Measurements from ENCODE around the gene HOXA7.
A peak's percentile ranks its signal among the peaks of the same experiment; 100 is the strongest.

The HOXA7 gene

GRCh38 chr7:27108390-27109127, 47.9 kb downstream of the HOXA7 start:
- Histone ChIP-seq H3K9ac (ENCODE audit: low read depth, low read length) (no peak overlapping the region), H3K9me3 (ENCODE audit: control insufficient read depth, insufficient read depth, low read length) (no peaks in the 10 kb centered on the region), H3K36me3 (ENCODE audit: control insufficient read depth, insufficient read depth, low read length) (no peaks in the 10 kb centered on the region), H3K4me3 (ENCODE audit: low read depth, low read length) (peak overlapping the region; percentile 39), H3K27me3 (ENCODE audit: control insufficient read depth, insufficient read depth, low read length) (peaks cover 99% of the 10 kb centered on the region), H3K4me1 (ENCODE audit: control insufficient read depth, insufficient read depth, low read length) (peaks cover 3% of the 10 kb centered on the region)

- Histone ChIP-seq H3K27me3 (ENCODE audit: control insufficient read depth, insufficient read depth, low read length) (peaks cover 99% of the 10 kb centered on the region), H3K9ac (ENCODE audit: low read depth, low read length) (no peak overlapping the region), H3K36me3 (ENCODE audit: control insufficient read depth, insufficient read depth, low read length) (no peaks in the 10 kb centered on the region), H3K9me3 (ENCODE audit: control insufficient read depth, insufficient read depth, low read length) (no peaks in the 10 kb centered on the region), H3K4me1 (ENCODE audit: control insufficient read depth, insufficient read depth, low read length) (no peaks in the 10 kb centered on the region), H3K4me3 (ENCODE audit: low read depth, low read length) (peak overlapping the region; percentile 26)
Measured at GRCh38 chr7:27107391-27108381, 48.8 kb downstream of the HOXA7 start.

- no peak overlapping the region for H3K9ac ChIP-seq (ENCODE audit: low read depth, low read length)
- H3K4me1 ChIP-seq (ENCODE audit: control insufficient read depth, insufficient read depth, low read length) = no peaks in the 10 kb centered on the region
- no peaks in the 10 kb centered on the region for H3K9me3 ChIP-seq (ENCODE audit: control insufficient read depth, insufficient read depth, low read length)
- peaks cover 99% of the 10 kb centered on the region for H3K27me3 ChIP-seq (ENCODE audit: control insufficient read depth, insufficient read depth, low read length)
- H3K36me3 ChIP-seq (ENCODE audit: control insufficient read depth, insufficient read depth, low read length) = no peaks in the 10 kb centered on the region
- peak overlapping the region; percentile 35 for H3K4me3 ChIP-seq (ENCODE audit: low read depth, low read length)
Measured at GRCh38 chr7:27106901-27107240, 49.6 kb downstream of the HOXA7 start.

GRCh38 chr7:27106181-27106900, 50.1 kb downstream of the HOXA7 start:
- no peak overlapping the region for H3K9ac ChIP-seq (ENCODE audit: low read depth, low read length)
- H3K36me3 ChIP-seq (ENCODE audit: control insufficient read depth, insufficient read depth, low read length) = no peaks in the 10 kb centered on the region
- peaks cover 99% of the 10 kb centered on the region for H3K27me3 ChIP-seq (ENCODE audit: control insufficient read depth, insufficient read depth, low read length)
- H3K4me1 ChIP-seq (ENCODE audit: control insufficient read depth, insufficient read depth, low read length) = no peaks in the 10 kb centered on the region
- peak overlapping the region; percentile 35 for H3K4me3 ChIP-seq (ENCODE audit: low read depth, low read length)
- no peaks in the 10 kb centered on the region for H3K9me3 ChIP-seq (ENCODE audit: control insufficient read depth, insufficient read depth, low read length)

DNA sequence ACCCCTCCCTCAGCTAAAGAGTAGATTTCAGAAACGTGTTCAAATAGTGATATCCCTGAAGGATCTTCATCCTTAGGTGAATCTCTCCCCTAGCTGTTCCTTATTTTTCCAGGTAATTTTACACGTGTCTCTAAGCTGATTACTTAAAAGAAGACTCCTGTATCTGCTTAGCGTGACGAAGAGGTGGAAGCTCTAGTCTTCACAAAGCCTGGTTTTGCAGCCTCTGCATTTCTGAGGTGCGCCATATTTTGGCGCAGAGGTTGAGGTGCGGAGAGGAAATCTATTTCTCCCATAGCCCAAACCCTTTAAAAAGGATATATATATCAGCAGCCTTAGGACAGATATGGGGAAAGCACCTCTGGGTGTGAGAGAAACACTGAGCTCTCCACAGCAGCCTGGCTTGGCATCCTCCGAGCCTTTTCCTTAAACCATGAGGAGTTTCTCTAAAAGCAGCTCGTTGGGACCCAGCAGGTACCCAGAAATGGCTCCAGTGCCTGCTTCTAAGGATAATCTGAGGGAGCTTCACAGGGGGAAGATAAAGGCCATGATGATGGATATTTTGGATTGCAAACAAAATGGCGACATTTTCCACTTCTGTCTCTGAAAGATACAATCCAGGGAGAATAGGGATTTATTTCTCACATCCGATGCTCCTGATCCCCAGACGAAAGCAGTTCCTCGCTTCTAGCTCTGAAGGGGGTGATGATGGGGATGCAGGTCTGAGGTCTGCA, 51.0 kb downstream of the HOXA7 start:
- H3K9me3 ChIP-seq (ENCODE audit: control insufficient read depth, insufficient read depth, low read length) = no peaks in the 10 kb centered on the region
- H3K9ac ChIP-seq (ENCODE audit: low read depth, low read length) = no peak overlapping the region
- H3K4me1 ChIP-seq (ENCODE audit: control insufficient read depth, insufficient read depth, low read length) = peaks cover 7% of the 10 kb centered on the region
- H3K4me3 ChIP-seq (ENCODE audit: low read depth, low read length) = no peak overlapping the region
- H3K36me3 ChIP-seq (ENCODE audit: control insufficient read depth, insufficient read depth, low read length) = no peaks in the 10 kb centered on the region
- peaks cover 99% of the 10 kb centered on the region for H3K27me3 ChIP-seq (ENCODE audit: control insufficient read depth, insufficient read depth, low read length)

DNA sequence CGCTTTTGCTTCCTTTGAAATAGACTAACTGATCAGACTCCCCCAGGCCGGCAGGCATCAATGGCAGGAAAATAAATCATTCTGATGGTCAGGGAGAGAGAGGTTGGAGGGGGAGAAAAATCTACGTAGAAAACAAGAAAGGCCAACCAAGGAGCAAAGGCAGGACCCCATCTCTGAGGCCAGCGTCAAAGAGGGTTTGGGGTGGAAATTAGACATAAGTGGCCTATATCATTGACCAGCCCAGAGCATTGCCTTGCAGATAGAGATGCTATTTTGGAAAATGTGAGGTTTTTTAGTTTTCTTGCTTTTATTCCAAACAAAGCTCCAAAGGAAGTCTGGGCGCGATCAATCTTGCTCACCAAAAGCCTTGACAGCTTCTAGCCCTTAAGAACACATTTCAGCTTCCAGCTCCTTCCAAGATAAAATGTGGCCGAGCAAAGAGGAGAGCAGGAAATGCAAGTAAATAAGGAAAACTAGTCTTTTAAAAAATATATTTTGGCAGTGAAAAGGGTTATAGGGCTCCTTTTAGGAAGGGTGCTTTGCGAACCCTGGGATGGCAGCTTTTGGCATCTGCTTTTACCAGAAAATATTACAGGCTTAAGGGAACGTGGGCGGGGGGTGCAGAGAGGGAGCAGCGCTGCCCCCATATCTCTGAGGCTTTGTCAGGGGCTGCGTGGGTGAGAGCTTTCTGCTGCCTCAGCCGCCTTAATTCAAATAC, 52.0 kb downstream of the HOXA7 start:
- H3K27me3 ChIP-seq (ENCODE audit: control insufficient read depth, insufficient read depth, low read length) = peaks cover 99% of the 10 kb centered on the region
- no peak overlapping the region for H3K4me3 ChIP-seq (ENCODE audit: low read depth, low read length)
- H3K36me3 ChIP-seq (ENCODE audit: control insufficient read depth, insufficient read depth, low read length) = no peaks in the 10 kb centered on the region

More for the DNA sequence above, 52.0 kb downstream of the HOXA7 start:
- H3K9me3 ChIP-seq (ENCODE audit: control insufficient read depth, insufficient read depth, low read length) = no peaks in the 10 kb centered on the region
- H3K9ac ChIP-seq (ENCODE audit: low read depth, low read length) = no peak overlapping the region
- peaks cover 9% of the 10 kb centered on the region for H3K4me1 ChIP-seq (ENCODE audit: control insufficient read depth, insufficient read depth, low read length)
